ENCODE measurements around the gene ZFHX3.
A peak's percentile ranks its signal among the peaks of the same experiment; 100 is the strongest.

Gene ZFHX3

GRCh38 chr16:73037331-73037745 lies 10.6 kb downstream of the ZFHX3 start:
- FAIRE-seq, result no peak

DNA sequence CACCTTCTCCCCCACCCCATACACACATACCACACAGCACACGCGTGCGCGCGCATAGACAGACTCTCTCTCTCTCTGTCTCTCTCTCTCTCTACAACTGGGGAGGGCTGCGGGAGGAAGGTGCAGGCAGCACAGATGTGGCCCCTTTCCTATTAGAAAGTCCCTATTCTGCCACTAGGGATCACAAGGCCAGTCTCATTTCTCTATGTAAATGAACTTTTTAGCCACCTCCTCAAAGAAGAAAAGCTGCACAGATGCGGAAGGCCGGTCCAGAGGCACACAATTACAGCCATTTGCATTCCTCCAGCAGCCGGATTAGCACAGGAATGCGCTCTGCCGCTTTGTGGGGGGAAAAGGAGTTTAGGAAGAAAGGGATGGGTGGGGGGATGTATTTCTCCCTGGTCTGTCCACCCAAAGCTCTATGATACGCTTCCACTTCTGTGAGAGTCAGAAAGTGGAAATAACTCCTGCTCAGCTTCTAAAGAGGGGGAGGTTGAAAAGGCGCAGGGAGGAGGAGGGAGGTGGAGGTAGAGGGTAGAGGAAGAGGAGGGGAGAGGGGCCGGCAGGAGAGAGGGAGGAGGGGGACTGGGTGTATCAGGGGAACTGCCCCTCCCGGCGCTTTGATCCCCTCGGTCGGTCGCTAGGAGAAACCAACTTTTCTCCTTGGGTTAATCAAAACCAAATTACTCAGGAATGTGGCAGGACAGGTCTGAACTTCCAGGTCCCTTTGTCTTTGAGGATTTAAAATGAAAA lies 11.7 kb downstream of the ZFHX3 start:
- FAIRE-seq, result no peak

DNA sequence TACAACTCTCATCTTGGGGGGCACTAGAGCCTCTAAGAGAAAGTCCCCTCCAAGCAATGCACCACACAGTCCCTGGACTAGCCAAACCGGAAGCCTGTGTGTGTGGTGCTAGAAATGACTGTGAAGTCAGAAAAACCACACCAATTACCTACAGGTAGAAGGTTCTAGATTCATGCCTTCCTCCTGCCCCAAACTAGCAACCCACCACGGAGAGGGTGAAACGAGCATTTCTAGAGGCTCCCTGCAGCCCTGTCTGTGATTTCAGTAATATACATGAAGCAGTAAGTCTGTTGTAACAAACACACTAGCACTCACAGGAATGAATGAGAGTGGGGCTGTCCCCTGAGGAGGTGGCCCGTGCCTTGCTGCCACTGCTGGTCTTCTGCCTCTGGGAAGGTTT lies 13.6 kb downstream of the ZFHX3 start:
- FAIRE-seq, result no peak

DNA sequence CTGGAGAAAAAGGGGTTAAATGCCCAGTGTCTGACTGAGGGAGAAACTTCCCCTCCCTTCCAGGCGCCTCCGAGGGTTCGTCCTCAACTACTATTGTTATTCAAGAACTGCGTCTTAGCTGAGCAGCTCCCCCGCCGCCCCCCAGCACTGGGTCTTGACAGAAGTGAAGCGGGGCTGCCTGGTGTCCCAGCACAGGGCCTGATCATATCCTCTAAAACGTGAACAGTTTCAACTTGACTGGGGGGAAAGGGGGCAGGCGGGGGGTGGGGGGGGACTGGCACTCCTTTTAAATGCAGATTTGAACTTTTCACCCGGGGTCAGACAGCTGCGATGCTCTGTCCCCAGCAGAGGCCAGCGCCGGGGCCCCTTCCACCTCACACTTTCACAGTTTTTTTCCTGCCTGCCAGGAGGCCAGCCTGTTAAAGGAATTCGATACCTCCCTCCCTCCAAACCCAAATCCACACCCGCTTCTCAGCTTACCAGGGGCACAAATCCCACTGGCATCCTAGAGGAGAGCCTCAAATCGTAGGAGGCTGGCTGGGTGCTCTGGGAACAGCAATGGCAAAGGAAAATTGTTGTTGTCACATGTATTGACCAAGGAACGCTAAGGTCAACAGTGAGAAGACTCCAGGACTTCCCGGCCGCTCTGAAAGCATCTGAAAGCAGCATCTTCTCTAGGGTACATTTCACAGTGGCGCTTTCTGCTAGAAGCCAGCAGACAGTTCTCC lies 14.5 kb downstream of the ZFHX3 start:
- FAIRE-seq, result no peak

DNA sequence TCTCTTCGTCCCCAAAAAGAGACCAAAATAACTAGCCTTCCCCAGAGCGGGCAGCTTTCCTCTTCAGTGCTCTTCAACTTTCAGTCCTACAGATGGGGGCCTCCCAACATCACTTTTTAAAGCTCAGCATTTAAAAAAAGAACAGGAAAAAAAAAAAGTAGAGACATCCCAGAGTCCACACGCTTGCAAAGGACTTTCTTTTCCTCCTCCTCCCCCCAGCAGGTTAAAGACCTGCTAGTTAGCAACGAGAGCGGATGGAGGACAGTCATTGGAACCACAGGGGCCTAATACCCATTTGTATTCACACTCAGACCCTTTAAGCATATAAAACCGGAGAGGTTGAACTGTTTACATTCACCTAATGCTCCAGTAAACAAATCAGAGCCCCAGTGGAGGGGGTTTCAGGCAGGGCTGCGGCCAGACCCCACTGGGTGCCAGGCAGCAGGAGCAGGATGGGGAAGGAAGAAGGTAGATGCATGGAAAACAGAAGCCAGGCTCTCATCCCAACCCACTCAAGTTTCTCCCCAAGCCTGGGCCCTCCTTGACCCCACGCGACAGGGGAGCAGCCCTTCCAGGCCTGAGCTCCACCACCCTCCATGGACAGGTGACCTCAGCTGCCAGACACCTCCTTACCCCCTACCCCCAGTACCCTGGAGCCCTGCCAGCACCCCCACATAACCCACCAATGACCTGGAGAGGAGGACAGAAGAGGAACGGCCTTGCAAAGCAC lies 15.2 kb downstream of the ZFHX3 start:
- FAIRE-seq, result no peak

DNA sequence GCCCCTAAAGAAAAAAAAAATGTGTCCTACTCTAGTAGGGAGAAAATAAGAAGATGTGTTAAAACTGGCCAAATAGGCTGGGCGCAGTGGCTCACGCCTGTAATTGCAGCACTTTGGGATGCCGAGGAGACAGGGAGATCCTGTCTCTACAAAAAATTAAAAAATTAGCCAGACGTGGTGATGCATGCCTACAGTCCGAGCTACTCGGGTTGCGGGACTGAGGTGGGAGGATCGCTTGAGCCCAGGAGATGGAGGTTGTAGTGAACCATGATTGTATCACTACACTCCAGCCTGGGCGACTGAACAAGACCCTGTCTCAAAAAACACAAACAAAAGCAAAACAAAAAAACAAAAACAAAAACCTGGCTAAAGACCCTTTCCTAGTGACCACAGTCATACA lies 15.9 kb downstream of the ZFHX3 start:
- no peak for FAIRE-seq

DNA sequence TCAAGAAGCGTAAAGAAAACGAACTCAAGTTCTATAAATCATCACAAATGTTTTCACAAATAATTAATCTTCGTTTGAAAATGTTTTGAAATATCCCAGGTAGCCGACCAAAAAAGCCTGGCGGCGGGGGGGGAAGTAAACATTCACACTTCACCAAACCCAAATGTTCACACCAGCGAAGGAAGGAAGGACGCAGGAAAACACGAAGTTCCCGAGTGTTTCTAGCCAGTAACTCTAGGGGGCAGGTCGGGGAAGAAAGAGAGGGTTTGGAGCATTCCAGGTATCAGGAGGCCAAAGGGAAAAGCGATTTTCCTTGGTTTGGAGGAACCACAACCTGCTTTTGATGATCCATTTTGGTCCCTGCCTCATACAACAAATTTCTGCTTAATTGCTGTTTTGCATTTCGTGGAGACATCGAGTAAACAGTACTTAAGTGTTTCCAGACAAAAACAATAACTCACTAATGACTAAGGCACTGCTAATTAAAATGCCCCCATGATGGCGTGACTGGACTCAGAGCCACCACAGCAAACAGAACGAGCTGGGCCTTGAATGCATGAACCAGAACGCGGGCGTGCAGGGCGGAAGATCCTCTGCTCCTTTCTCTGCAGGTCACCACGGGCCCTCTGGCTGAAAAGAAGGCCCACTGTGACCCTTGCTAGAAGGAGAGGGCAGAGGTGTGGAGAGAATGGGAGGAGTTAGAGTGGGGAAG lies 16.6 kb downstream of the ZFHX3 start:
- FAIRE-seq, result peak; percentile 63

DNA sequence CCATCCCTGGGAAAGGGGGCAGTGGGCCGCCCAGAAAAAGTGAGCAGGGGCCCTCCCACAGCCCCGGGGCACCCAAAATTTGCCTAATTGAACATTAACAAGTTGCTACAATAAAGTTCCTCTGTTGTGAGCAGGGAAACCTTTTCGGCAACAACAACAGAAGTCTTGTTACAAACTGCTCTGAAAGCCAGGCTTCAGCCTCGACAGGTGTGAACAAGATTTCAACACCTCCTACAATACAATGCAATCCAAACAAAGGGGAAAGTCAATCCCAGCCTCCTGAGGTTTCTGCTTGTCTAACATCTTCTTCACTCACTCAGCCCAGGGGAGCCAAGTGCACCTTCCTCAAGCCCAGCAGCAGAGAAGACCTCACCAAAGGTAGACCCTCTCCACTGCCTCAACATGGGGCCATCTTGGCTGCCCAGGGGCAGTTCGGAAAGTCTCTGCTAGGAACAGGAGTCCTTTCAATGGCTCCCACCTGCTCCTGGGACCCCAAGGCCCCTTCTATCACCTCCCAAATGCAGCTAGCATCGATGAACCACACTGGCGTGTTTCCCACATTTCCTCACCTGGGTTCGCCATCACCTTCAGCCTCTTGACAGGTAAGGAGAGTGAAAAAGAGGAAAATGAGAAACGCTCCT lies 19.1 kb downstream of the ZFHX3 start:
- no peak for FAIRE-seq

- FAIRE-seq, result no peak
Observed at GRCh38 chr16:73028263-73028662, 19.7 kb downstream of the ZFHX3 start.

DNA sequence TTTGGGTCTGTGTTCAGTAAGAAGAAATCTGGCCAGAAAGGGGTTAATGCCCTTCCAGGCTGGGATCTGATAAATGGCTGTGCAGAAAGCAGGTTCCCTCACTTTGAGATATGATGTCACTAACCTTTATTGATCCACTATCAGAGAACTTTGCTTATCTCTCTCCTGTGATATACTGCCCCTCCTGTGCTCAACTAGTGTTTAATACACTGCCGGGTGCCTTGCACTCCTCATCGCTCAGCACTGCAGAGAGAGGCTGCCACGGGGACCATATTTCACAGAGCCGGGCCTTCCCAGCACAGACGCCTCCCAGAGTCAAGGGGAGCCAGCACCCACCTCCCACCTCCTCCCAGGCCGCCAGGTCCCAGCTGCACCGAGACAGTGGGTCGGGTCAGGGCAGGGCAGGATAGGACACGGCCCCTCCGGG lies 20.2 kb downstream of the ZFHX3 start:
- FAIRE-seq, result no peak

DNA sequence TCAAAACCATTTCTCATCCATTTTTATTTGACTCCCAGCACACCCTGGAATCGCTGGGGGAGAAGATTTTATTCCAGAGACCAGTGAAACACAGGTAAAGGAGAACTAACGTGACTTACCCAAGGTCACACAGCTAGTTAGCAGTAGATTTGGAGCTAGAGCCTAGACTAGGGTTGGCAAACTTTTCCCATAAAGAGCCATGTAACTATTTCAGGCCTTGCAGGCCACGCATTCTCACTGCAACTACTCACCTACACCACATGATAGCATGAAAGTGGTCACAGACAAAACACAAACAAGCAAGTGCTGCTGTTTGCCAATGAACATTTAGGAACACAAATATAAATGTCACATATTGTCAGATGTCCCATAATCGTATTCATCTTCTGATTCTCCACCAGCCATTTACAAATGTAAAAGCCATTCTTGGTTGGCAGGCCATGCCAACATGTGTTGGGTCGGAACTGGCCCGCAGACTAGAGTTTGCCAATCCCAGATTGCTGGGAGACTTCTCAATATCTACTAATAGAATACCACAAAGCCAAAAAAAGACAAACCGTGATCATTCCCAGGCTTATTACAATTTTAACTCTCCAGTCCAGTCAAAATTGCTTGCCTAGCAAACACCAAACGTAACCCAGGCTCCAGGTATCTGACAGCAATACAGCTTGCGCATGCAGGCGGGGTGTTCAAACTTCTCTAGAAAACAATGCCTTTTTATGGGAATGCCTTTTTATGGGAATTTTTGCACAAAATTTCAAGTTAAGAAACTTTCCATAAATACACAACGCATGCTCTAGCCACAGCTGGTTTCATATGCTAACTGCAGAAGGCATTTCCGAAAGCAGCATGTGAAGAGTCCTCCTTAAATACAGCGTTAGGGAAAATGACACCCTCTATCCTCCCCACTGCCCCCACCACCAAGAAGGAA lies 20.9 kb downstream of the ZFHX3 start:
- no peak for FAIRE-seq

GRCh38 chr16:73025856-73026210 lies 22.1 kb downstream of the ZFHX3 start:
- no peak for FAIRE-seq

DNA sequence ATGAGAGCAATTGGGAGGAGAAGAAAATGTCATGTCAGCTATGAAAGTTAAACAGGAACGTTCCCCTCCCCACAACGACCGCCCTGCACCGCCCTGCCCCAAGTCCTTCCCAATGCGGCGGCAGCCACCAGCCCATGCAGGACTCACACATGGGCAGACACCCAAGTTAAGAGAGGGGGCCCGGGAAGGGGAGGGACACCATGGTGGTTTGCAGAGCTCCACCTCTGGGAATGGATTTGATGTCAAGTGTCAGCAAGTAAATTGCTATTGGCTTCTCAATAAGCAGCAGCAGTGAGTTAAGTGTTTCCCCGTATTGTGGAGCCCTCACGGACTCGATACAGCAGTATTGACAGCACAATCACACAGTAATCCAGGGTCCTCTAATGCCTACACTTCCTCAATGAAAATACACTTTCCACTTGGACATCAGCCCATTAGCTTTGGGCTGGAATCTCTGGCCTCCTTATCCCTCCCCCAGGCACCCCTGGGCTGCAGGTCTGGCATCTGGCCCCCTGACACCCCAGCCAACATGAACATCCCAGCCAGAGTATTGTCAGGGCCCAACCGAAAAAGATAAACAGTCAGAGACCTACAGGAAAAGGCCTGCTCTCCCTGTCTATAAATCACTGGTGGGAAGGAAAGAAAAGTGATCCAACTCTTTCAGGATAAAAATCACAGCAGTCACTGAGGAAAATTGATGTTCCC lies 22.6 kb downstream of the ZFHX3 start:
- no peak for FAIRE-seq

DNA sequence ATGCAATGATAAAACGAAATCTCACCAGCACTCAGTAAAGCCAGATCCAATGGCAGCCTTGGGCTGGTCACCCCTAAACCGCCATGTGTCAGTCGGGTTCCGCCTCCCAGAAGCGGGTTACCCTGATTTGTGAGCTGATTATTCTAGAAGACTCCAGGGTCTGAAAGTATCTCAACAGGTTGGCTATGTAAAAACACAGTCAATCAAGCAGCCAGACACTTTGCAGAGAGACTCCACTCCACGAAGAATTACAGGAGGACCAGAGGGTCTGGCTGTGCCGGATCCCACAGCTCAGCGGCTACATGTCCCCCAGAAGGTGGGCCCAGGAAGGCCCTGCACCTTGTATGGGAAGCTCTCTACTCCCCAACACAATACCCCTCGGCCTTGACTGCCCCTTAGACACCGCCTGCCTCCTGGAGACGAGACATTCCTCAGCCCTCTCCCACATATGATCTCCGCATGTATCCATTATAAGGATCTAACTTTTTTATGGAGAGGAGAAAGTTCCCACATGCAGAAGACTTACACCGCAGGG lies 23.3 kb downstream of the ZFHX3 start:
- no peak for FAIRE-seq

GRCh38 chr16:73023752-73024570 lies 24.0 kb downstream of the ZFHX3 start:
- no peak for FAIRE-seq

- FAIRE-seq, result no peak
Observed at GRCh38 chr16:73023320-73023719, 24.6 kb downstream of the ZFHX3 start.

DNA sequence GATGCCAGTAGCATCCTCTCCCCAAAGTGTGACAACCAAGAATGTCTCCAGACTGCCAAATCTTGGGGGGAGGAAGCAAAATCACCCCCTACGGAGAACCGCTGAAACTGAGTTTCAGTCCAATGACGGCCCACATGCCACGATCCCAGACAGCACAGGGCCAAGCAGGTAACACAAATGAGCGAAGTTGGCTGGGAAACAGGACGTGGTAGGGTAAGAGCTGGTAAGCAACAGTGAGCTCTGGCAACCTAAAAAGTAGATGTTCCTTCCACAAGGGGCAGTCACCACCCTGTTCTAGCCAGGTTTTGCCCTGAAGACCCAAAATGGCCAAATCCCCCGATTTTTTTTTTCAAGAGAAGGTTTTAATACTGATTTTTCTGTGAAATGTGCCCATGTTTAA lies 25.4 kb downstream of the ZFHX3 start:
- no peak for FAIRE-seq

DNA sequence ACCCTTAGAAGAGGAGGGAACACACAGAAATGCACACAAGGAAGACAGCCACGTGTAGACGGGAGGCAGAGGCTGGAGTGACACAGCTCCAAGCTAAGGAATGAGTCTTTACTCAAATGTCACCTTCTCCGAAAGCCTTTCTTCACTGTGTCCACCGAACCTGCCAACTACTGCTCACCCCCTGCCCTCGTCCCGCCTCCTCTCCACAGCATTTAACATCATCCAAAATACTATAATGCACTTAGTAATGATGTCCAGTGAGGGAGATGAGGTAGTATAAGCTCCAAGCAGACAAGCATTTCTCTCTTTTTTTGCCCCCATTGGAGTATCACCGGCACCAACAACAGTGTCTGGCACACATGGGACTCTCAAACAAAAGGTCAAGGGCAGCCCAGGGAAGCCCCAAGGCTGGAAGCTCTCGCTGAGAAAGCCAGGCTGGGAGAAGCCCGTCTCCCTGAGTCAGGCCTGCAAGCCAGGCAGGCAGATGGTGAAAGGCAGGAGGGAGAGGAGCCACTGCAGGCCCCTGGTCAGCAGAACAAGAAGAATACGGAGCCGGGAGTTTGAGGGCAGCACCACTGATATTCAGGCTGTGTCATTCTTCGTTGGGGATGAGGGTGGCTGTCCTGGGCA lies 25.9 kb downstream of the ZFHX3 start:
- no peak for FAIRE-seq

DNA sequence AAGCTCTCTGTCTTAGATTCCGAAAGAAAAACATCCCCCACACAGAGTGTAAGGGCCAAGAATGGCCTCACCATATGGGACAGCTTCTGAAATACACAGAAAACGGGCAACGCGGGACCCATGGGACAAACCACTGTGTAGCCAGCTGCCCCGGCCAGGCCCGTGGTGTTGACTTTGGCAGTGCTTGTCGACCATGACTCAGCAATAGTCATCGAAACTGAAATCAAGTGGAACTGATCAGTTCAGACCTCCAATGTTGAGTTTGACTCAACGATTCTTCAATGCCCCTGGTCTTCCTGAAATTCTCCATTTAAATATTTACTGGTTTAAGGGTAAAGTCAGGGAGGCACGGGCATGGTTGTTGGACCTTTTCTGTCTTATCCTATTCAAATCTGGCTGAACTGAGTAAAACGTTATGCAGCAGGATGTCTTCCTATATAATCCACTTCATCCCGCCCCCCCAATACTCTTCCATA lies 27.5 kb downstream of the ZFHX3 start:
- no peak for FAIRE-seq

Measured in endometrium (tissue), 2 donors.